ENCODE measurements around the gene BLOC1S5. TPM values are rescaled to one million over a fixed set of nuclear protein-coding genes. Genes with fewer than 3 reads are reported as not detected.

BLOC1S5 gene
- total RNA-seq, 4 donors from 2014 or later = 8.3 to 13.1 (median 10.5) TPM

DNA sequence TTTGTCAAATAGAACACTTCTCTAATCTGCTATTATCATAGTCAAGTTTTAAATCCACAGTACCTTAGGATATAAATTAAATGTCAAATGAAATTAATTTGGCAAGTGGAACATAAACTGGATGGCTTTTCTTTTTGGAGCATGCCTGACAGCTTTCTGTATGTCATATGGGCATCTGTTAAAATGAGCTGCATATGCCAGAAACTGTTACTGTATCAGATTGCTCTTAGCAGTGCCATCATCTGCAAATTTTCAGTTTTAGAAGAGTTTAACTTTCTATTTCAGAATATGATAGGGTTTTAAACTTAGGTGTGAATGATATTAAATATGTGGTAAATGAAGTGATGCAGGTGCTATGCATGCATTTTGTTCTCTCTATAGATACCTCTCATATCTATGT, 41.6 kb upstream of the BLOC1S5 start:
- DNase-seq (ENCODE audit: low spot score) (no peak), ATAC-seq (ENCODE audit: low FRiP score) (no peak)
- TF ChIP-seq CTCF (IDR thresholded peaks at IDR 0.05) = no peak

DNA sequence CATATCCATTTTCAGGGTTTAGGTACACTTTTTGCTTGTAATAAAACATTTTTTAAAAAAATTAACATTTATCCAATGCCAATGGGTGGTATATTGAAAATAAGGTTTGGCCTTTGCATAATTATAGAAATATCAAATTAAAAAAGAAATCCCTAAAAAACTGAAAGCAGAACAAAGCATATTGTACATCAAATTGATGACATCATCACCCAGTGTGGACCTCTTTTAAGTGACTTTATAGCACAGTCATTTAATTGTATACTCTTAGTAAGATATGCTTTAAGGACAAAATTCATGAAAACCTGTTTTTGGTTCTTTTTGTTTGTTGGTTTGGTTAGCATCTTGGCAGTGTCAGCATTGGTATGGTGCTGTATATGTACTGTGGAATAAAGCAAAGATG, 39.5 kb upstream of the BLOC1S5 start:
- TF ChIP-seq CTCF (IDR thresholded peaks at IDR 0.05) = no peak
- no peak for ATAC-seq (ENCODE audit: low FRiP score)
- DNase-seq (ENCODE audit: low spot score) = no peak

GRCh38 chr6:8102122-8102958, 38.2 kb upstream of the BLOC1S5 start, which contains the start of gene EEF1E1:
Gene EEF1E1, minus strand, starts transcription at chr6:8102548. Its CDS starts 27 bp downstream, at chr6:8102521.
- DNase-seq (ENCODE audit: low spot score) = peak; percentile 93
- TF ChIP-seq CTCF (IDR thresholded peaks at IDR 0.05) = no peak
- peak; percentile 100 for ATAC-seq (ENCODE audit: low FRiP score)

DNA sequence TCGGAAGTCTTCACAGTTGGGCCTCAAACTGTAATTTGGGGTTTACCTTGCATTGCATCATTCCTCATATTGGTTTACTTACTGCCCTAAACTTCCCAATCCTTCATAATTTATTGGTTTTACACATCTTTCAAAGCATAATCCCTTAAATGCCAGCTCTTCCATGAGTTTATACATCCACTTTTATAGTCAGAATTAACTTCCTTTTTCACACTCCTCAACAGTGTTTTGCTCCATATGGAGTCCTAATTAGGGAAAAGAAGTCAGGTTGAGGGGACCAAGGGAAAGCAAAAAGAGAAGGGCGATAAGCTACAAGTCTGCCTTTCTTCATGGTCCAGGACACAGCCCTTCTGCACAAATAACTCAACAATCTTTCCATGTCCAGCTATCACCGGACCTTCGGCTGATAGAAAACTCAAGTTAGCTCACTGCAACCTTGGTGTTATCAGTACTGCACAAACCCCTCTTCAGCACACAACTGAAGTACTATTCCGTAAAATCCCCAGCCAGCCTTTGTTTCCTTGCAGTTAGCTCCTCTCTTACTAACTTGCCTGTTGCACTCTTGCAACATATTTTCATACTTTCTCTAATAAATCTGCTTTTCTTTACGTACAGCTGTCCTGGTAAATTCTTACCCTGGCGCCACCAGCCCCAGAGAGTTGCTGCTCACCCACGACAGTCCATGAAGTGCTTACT, 36.1 kb upstream of the BLOC1S5 start:
- no peak for TF ChIP-seq CTCF (IDR thresholded peaks at IDR 0.05)
- no peak for DNase-seq (ENCODE audit: low spot score)
- no peak for ATAC-seq (ENCODE audit: low FRiP score)

DNA sequence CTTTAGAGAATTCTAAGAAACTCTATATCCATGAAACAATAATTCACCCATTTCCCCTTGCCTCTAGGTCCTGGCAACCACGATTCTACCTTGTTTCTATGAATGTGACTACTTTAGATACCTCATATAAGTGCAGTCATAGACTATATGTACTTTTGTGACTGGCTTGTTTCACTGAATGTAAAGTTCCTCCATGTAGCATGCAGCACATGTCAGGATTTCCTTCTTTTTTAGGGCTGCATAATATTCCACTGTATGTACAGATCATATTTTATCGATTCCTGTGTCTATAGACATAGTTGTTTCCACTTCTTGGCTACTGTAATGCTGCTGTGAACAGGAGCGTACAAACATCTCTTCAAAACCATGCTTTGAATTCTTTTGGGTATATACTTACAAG, 26.5 kb upstream of the BLOC1S5 start:
- DNase-seq (ENCODE audit: low spot score) = no peak
- TF ChIP-seq CTCF (IDR thresholded peaks at IDR 0.05) = no peak
- ATAC-seq (ENCODE audit: low FRiP score) = no peak

- DNase-seq (ENCODE audit: low spot score) = no peak
- no peak for TF ChIP-seq CTCF (IDR thresholded peaks at IDR 0.05)
- no peak for ATAC-seq (ENCODE audit: low FRiP score)
Observed at GRCh38 chr6:8088886-8089285, 24.7 kb upstream of the BLOC1S5 start.
